Kidney epithelial cell (primary cell): ENCODE results near the gene GLOD5. TPM values are rescaled to one million over a fixed set of nuclear protein-coding genes. Genes with fewer than 3 reads are reported as not detected.
A peak's percentile ranks its signal among the peaks of the same experiment; 100 is the strongest.

Experiments
- DNase-seq: peaks from one replicate; pipeline ENCODE4 v3.0.0-alpha.2; 2010; ENCODE audit warnings: low read depth
- H3K27me3 ChIP-seq: 2 replicates; pipeline ENCODE4 v1.6.0; 2011; ENCODE audit warnings: low read length; ENCODE audit not compliant: control insufficient read depth, insufficient read depth
- H3K36me3 ChIP-seq: 2 replicates; pipeline ENCODE4 v1.5.1; 2011; ENCODE audit warnings: low read length; ENCODE audit not compliant: control insufficient read depth, insufficient read depth
- H3K4me3 ChIP-seq: 2 replicates; pipeline ENCODE4 v1.5.1; 2011; ENCODE audit warnings: low read depth, mild to moderate bottlenecking, control low read depth, low read length
- total RNA-seq: library from RNA; depleted of rRNA; stranded (reverse); fragments of >200 nt; gene quantifications from 2 replicates; pipeline ENCODE4 v1.2.3, GENCODE V29; 2015
- TF ChIP-seq, protein P1 (sequence below): IDR thresholded peaks from 2 replicates; pipeline ENCODE4 v1.5.1; 2011; ENCODE audit warnings: mild to moderate bottlenecking, moderate library complexity, low read length, control low read depth, inconsistent platforms; ENCODE audit not compliant: insufficient read depth, poor library complexity, severe bottlenecking

Gene GLOD5
- total RNA-seq, 1 donor from 2014 or later, result not detected

DNA sequence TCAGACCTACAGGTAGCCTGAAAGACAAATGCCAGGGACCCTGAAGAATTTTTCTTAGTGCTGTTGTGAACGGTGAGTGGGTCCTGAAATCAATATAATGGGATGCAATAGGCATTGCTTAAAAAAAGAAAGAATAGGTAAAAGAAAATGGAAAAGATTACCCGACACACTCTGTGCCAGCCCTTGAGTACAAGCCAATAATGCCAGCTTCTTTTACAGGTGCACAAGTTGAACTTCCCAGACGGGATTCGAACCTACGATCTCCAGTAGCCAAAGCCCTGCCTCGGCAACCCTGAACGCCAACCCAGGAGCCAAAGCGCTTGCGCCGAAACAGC, 24.7 kb upstream of the GLOD5 start:
- no peak for DNase-seq
- Histone ChIP-seq H3K36me3 (no peaks in the 10 kb centered on the region), H3K4me3 (peak overlapping the region; percentile 32), H3K27me3 (no peaks in the 10 kb centered on the region)
- TF ChIP-seq, protein P1, sequence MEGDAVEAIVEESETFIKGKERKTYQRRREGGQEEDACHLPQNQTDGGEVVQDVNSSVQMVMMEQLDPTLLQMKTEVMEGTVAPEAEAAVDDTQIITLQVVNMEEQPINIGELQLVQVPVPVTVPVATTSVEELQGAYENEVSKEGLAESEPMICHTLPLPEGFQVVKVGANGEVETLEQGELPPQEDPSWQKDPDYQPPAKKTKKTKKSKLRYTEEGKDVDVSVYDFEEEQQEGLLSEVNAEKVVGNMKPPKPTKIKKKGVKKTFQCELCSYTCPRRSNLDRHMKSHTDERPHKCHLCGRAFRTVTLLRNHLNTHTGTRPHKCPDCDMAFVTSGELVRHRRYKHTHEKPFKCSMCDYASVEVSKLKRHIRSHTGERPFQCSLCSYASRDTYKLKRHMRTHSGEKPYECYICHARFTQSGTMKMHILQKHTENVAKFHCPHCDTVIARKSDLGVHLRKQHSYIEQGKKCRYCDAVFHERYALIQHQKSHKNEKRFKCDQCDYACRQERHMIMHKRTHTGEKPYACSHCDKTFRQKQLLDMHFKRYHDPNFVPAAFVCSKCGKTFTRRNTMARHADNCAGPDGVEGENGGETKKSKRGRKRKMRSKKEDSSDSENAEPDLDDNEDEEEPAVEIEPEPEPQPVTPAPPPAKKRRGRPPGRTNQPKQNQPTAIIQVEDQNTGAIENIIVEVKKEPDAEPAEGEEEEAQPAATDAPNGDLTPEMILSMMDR, result no peak

DNA sequence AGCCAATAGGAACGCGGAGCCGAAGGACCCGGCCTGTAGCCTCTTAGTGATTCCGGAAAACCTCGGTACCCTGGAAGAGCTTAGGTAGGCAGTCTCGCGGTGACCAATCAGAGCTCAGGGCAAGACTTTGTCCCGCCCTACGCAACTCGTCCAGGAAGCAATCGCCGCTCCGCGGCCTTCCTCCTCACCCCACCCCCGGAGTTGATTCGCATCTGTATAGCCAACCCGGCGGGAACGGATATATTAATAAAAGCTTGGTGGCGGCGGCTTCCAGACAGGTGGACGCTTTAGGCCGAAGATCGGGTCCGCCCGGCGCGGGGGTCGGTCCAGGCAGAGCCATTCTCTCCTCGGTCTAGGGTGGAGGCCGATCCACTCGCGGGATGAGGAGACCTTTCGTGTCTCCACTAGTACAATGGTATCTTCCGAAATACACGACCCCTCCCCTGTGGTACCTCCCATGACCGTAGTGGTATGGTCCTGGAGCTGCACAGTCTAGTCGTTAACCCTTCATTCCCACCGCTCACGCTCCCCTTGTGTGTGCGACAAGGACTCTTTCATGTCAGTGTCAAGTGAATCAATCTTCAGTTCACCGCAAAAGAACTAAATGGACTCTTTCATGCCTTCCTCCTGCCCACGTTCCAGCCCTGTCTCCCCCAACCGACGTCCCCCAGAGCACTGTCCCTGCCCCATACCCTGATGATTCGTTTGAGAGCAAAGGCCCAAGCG, 24.2 kb upstream of the GLOD5 start:
- TF ChIP-seq, protein P1, result no peak
- Histone ChIP-seq H3K27me3 (no peaks in the 10 kb centered on the region), H3K4me3 (peak overlapping the region; percentile 64), H3K36me3 (no peaks in the 10 kb centered on the region)
- peak; percentile 93 for DNase-seq

DNA sequence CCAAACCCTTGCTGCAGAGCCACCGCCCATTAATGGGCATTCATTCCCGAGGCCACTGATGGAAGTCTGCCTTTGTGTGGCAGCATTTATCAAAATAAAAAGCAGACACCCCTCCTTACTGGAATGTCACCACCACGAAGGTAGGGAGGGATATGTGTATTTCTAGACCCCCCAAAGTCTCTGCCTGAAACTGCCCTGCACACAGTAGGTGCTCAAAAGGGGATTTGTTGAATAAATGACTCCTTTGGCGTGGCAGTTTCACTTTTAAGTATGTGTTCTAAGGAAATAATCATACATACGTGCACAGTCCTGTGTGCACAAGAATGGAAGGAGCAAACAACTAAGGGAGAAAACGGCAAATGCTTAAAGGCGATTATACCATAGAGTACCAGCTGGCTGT, 23.6 kb upstream of the GLOD5 start:
- DNase-seq, result no peak
- TF ChIP-seq, protein P1, result no peak
- peak overlapping the region; percentile 64 for H3K4me3 ChIP-seq
- H3K36me3 ChIP-seq, result no peaks in the 10 kb centered on the region
- no peaks in the 10 kb centered on the region for H3K27me3 ChIP-seq

DNA sequence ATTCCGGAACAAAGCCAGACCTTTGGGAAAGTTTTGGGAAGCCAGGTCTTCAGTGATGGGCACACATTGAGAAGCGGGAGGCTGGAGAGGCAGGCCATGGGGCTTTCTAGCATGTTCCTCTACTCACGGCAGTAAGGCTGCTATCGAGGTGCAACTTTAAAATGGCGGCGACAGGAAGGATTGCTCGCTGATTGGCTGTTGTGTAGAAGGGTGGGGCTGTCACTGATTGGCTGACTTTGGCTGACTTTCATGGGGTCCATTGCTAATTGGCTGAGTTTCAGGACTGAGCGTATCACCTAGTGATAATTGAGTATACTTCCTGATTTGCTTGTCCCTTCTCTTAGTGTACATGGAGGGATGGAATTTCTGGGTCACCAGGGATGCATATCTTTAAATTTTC, 19.7 kb upstream of the GLOD5 start:
- Histone ChIP-seq H3K4me3 (no peak overlapping the region), H3K27me3 (no peaks in the 10 kb centered on the region), H3K36me3 (no peaks in the 10 kb centered on the region)
- TF ChIP-seq, protein P1, result no peak
- DNase-seq, result no peak

DNA sequence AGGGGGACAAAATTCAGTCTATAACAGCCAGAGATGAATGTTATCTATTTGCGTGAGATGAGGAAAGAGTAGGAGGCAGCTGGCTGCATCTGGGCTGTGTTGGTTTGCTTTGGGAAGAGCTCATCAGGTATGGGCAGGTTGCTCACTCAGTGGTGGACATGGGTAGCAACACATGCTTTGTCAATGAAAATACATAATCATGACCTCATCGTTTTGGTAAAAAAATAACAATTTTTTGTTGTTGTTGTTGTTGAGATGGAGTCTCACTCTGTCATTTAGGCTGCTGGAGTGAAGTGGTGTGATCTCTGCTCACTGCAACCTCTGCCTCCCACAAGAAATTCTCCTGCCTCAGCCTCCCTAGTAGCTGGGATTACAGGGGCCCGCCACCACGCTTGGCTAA, 16.3 kb upstream of the GLOD5 start:
- TF ChIP-seq, protein P1, result no peak
- H3K27me3 ChIP-seq, result no peaks in the 10 kb centered on the region
- H3K36me3 ChIP-seq, result no peaks in the 10 kb centered on the region

DNA sequence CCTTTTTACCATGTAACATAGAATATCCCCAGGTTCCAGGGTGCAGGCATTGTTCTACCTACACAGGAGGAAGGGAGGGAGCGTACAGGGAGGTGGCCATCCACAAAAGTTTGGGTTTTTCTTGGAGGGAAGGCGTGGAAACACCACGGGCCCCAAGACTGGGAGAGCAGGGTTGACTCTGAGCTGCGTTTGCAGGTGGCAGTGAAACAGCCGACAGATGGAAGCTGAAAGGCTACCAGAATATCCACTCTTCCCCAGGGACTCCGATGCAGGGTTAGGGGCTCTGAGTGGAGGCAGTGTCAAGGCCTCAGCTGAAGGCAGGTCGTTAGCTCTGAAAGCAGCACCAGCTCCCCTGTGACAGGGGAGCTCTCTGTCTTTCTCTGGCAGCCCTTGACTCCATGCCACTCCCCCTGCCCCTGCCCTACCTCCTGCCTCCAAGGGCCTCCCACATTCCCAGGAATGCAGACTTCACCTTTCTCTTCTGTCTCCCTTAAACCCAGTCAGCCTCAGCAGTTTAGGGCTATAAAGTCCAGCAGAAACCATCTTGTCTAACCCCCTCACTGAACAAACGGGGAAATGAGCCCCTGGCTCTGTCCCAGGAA, 14.0 kb upstream of the GLOD5 start:
- TF ChIP-seq, protein P1, result no peak
- no peak overlapping the region for H3K4me3 ChIP-seq
- H3K27me3 ChIP-seq, result no peaks in the 10 kb centered on the region
- no peaks in the 10 kb centered on the region for H3K36me3 ChIP-seq
- DNase-seq, result no peak

More for the DNA sequence above, 16.3 kb upstream of the GLOD5 start:
- no peak for DNase-seq
- no peak overlapping the region for H3K4me3 ChIP-seq
